Prostate gland (tissue), 2 donors: ENCODE measurements around the gene ZNF655. TPM values are rescaled to one million over a fixed set of nuclear protein-coding genes. Genes with fewer than 3 reads are reported as not detected.

Experiments used
- DNase-seq: peaks from one replicate; pipeline ENCODE4 v3.0.0-alpha.2; 2019; ENCODE audit warnings: low spot score
- H3K27ac ChIP-seq, 2 donors: fragments of 200-600 bp; sonication (generic); 2 replicates each; pipeline ENCODE4 v1.5.1; 2017 to 2019
- H3K27me3 ChIP-seq: fragments of 200-600 bp; sonication (generic); replicated peaks from 2 replicates; pipeline ENCODE4 v1.5.1; 2019; ENCODE audit not compliant: insufficient read depth
- H3K36me3 ChIP-seq, 2 donors: fragments of 200-600 bp; sonication (generic); 1 replicate in 1 of 2; 2 replicates in 1 of 2; pipeline versions ENCODE4 v1.5.1 to v1.8.1; 2017 to 2019
- H3K4me1 ChIP-seq: fragments of 200-600 bp; sonication (generic); replicated peaks from 2 replicates; pipeline ENCODE4 v1.5.1; 2019
- H3K4me3 ChIP-seq, 2 donors: fragments of 200-600 bp; sonication (generic); 2 replicates each; pipeline ENCODE4 v1.5.1; 2017 to 2019
- H3K9me3 ChIP-seq: fragments of 200-600 bp; sonication (generic); 2 replicates; pipeline ENCODE4 v1.5.1; 2017
- CTCF ChIP-seq, 4 experiments: fragments of 200-600 bp in 2 of 4; fragments of 450-650 bp in 2 of 4; sonication (generic) in 2 of 4; IDR thresholded peaks; 1 replicate in 3 of 4; 2 replicates in 1 of 4; pipeline ENCODE4 v1.5.1; 2016 to 2019; ENCODE audit warnings: antibody characterized with exemption in 4 of 4, mild to moderate bottlenecking in 2 of 4, moderate library complexity in 2 of 4
- POLR2A ChIP-seq: fragments of 450-650 bp; IDR thresholded peaks from one replicate; pipeline ENCODE4 v1.6.1; 2016; ENCODE audit warnings: antibody characterized with exemption, mild to moderate bottlenecking
- POLR2AphosphoS5 ChIP-seq: sonication (generic); formaldehyde crosslinking; IDR thresholded peaks from one replicate; pipeline ENCODE4 v1.6.1; 2017; ENCODE audit warnings: antibody characterized with exemption
- WGBS: methylation state at CpG from one replicate; pipeline ENCODE4 v1.1.5; 2018; 5-methylcytosine and 5-hydroxymethylcytosine counted together
- intact Hi-C: fragments of 100-400 bp; cut with DNase I; formaldehyde crosslinking; loops from one replicate; pipeline ENCODE4 v1.14.2; 2022
- total RNA-seq, 2 donors: library from RNA; depleted of rRNA; stranded (reverse); fragments of >200 nt; gene quantifications; one replicate each; pipeline ENCODE4 v1.1.0, GENCODE V29; 2016

ZNF655 gene
- total RNA-seq, 2 donors from 2014 or later, result 79.7 to 112 TPM

DNA sequence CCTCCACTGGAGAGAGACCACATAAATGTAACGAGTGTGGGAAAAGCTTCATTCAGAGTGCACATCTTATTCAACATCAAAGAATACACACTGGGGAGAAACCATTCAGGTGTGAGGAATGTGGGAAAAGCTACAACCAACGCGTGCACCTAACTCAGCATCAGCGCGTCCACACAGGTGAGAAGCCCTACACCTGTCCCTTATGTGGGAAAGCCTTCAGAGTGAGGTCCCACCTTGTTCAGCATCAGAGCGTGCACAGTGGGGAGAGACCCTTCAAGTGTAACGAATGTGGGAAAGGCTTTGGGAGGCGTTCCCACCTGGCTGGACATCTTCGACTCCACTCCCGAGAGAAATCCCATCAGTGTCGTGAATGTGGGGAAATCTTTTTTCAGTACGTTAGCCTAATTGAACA is 27.1 kb upstream of the ZNF655 start:
- WGBS, result 96% methylated on average over 12 of the region's 12 CpGs
- no peaks in the 10 kb centered on the region for H3K9me3 ChIP-seq

DNA sequence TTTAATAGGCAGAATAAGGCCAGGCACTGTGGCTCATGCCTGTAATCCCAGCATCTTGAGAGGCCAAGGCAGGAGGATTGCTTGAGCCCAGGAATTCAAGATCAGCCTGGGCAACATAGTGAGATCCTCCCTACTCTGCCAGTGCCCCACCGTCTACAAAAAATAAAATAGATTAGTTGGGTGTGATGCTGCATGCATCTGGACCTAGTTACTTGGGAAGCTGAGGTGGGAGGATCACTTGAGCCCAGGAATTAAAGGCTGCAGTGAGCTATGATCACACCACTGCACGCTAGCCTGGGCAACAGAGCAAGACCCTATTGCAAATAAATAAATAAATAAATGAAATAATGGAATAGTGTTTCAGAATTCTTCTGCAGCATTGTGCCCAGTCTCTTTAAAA is 22.8 kb upstream of the ZNF655 start:
- Histone ChIP-seq H3K4me3 (no peak overlapping the region), H3K9me3 (no peaks in the 10 kb centered on the region), H3K36me3 (peaks cover 0 to 15% of the 10 kb centered on the region in 2 donors), H3K4me1 (no peaks in the 10 kb centered on the region), H3K27me3 (no peaks in the 10 kb centered on the region), H3K27ac (no peak overlapping the region)
- TF ChIP-seq CTCF (IDR thresholded peaks at IDR 0.05) (no peak), POLR2AphosphoS5 (no peak), POLR2A (no peak)
- 93% methylated on average over 2 of the region's 2 CpGs for WGBS
- DNase-seq, result no peak
- intact Hi-C loops, result no loop called here

More for the DNA sequence above, 27.1 kb upstream of the ZNF655 start:
- Histone ChIP-seq H3K4me3 (no peak overlapping the region), H3K36me3 (peaks cover 4 to 19% of the 10 kb centered on the region in 2 donors), H3K4me1 (no peaks in the 10 kb centered on the region), H3K27me3 (no peaks in the 10 kb centered on the region), H3K27ac (no peak overlapping the region)
- intact Hi-C loops, result no loop called here
- DNase-seq, result no peak
- no peak for TF ChIP-seq POLR2A

DNA sequence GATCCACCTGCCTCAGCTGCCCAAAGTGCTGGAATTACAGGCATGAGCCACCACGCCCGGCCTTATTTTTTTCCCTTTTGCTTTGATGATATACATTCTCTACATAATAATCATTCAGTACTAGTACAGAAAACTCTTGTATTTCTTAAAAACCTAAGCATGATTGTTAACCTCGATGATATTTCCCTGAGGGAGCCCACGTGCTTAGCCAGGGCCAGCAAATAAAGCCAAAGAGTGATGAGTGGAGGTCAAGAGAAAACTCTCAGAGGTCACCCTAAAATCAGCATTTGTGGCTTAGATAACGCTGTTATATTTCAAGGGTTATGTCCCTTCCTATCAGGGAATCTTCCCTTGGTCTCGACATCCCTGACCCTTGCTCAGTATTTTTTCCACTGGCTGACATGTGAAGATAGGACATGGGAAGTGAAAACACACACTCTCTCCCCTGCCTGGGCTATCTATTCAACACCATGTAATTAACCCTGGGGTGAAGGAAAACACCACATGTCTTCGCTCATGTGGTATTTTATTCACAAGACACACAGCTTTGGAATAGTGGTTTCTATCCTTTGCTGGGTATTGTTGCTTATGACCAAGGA is 19.1 kb upstream of the ZNF655 start:
- no peaks in the 10 kb centered on the region for H3K27me3 ChIP-seq
- H3K27ac ChIP-seq, result no peak overlapping the region
- H3K9me3 ChIP-seq, result no peaks in the 10 kb centered on the region
- TF ChIP-seq POLR2A (no peak), CTCF (IDR thresholded peaks at IDR 0.05) (no peak), POLR2AphosphoS5 (no peak)
- no peaks in the 10 kb centered on the region for H3K4me1 ChIP-seq
- no peak for DNase-seq
- intact Hi-C loops, result no loop called here
- 84% methylated on average over 7 of the region's 7 CpGs for WGBS
- H3K36me3 ChIP-seq, result no peaks in the 10 kb centered on the region
- H3K4me3 ChIP-seq, result no peak overlapping the region

GRCh38 chr7:99540542-99540941 is 17.9 kb upstream of the ZNF655 start:
- 88% methylated on average over 5 of the region's 5 CpGs for WGBS
- H3K27ac ChIP-seq, result no peak overlapping the region
- H3K9me3 ChIP-seq, result no peaks in the 10 kb centered on the region
- no peak for DNase-seq
- intact Hi-C loops, result no loop called here
- no peaks in the 10 kb centered on the region for H3K36me3 ChIP-seq
- TF ChIP-seq POLR2AphosphoS5 (no peak), POLR2A (no peak), CTCF (IDR thresholded peaks at IDR 0.05) (no peak)
- no peak overlapping the region for H3K4me3 ChIP-seq
- no peaks in the 10 kb centered on the region for H3K27me3 ChIP-seq
- no peaks in the 10 kb centered on the region for H3K4me1 ChIP-seq

GRCh38 chr7:99541212-99541611 is 17.2 kb upstream of the ZNF655 start:
- no peak for DNase-seq
- Histone ChIP-seq H3K27ac (no peak overlapping the region), H3K27me3 (no peaks in the 10 kb centered on the region), H3K4me1 (no peaks in the 10 kb centered on the region), H3K9me3 (no peaks in the 10 kb centered on the region), H3K4me3 (no peak overlapping the region), H3K36me3 (no peaks in the 10 kb centered on the region)
- 89% methylated on average over 9 of the region's 9 CpGs for WGBS
- intact Hi-C loops, result no loop called here
- TF ChIP-seq POLR2AphosphoS5, result no peak
- TF ChIP-seq POLR2A, result no peak
- no peak for TF ChIP-seq CTCF (IDR thresholded peaks at IDR 0.05)
